Fibroblast of skin of back (primary cell): ENCODE data around the gene ABR.
"Not testable (repeated sequence)": the region's sequence is repeated elsewhere in the genome, so short reads cannot be mapped to it uniquely, and the experiment has no call there.

Experiments used
- DNase-seq: peaks from one replicate; pipeline ENCODE4 v3.0.0-alpha.2; 2013

The ABR gene

DNA sequence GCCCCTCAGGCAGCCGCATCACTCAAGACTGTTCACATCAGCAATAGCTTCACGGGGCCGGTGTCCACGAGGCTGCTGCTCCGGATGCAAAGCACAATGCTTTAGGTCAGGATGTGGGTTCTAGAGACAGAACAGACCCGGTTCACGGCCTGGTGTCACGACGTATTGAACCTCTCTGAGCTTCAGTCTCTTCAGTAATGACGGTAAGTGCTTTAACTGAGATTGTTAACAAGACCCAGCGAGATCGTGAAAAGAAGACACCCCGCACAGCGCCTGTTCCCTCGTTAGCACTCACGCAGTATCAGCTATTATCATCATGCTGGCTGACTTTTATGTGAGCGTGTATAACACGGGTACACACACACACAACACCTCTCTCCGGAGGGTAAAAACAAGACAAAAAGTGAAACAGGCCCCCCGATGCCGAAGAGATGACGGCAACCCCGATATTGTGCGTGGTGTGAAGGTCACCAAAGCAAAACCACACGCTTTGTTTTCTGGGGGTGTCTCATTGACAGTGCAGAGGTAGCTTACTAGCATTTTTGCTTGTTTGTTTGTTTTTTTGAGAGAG, 21.4 kb upstream of the ABR start:
- DNase-seq = no peak

DNA sequence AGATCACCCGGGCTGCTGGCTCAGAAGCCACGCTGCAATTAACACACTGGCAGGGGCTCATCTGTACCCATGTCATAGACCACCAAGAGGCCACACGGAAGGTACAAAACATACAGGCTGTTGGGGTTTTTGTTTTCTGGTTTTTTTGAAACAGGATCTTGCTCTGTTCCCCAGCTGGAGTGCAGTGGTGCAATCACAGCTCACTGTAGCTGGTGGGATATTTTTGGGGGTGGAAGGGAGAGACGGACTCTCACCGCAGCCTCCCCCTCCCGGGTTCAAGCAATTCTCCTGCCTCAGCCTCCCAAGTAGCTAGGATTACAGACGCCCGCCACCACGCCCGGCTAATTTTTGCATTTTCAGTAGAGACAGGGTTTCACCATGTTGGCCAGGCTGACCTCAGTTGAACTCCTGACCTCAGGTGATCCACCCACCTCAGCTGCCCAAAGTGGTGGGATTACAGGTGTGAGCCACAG, 19.5 kb upstream of the ABR start:
- not testable (repeated sequence) for DNase-seq

DNA sequence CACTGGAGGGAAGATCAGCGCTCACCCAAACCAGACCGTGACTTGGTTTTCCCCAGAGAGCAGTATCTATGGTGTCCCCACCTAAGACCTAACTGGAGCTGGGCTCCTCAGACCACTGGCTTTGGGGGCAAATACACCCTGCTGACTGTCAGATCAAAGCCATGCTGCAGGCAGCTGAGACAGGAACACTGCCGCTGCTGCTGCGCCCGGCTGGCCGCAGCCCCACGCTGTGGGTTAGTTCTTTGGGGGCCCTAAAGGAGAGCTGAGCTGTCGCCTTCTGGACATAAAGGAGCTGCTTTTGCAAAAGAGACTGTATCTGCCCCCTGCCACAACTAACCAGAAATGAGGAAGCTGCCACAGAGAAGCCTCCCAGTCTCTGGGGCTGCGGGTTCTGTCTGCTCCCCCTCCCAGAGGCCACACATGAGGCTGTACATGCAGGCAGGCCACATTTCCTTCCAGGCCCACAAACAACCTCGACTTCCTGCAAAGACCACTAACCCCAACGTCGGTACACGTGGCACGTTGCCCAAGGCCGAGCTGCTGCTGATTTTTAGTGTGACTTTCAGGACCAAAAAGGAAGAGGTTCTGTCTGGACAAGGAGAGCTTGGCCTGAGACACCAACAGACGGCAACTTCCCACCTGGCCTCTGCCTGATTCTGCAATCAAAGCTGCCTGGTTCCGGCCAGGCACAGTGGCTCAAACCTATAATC, 18.2 kb upstream of the ABR start:
- peak; percentile 47 for DNase-seq

DNA sequence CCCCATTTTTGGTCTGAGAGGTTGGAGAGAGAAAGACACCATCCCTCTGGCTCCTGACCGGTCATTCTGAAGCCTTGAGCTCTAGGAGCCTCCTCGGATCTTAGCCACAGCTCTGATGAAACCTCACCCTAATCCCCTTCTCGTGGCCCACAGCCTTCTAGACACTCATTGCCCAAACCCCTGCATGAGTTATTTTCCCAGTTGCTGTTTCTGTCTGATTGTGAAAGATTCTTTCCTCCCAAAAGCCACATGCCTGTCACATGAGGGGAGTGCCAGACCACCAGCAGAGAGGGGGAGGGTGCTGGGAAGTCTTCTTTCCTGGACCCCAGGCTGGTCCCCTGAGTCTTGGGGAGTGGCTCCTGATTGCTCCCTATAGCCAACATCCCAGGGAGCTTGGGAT, 17.6 kb upstream of the ABR start:
- peak; percentile 63 for DNase-seq

DNA sequence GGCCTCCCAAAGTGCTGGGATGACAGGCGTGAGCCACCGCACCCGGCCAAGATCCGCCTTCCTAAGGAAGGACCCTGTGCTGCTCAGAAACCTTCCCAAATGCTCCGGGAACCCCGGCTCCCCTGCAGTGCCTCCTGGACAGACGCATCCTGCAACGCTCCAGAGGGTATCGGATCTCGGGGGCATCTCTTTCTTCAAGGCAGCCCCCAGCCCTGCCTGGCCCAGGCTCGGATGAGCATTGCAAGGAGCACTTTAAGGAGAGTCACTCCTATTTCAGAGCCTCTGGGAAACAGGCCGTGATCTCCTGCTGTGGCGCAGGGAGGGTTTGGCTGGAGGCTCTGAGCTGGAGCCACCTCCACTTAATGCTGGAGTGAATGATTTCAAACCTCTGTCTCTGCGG, 17.2 kb upstream of the ABR start:
- no peak for DNase-seq

DNA sequence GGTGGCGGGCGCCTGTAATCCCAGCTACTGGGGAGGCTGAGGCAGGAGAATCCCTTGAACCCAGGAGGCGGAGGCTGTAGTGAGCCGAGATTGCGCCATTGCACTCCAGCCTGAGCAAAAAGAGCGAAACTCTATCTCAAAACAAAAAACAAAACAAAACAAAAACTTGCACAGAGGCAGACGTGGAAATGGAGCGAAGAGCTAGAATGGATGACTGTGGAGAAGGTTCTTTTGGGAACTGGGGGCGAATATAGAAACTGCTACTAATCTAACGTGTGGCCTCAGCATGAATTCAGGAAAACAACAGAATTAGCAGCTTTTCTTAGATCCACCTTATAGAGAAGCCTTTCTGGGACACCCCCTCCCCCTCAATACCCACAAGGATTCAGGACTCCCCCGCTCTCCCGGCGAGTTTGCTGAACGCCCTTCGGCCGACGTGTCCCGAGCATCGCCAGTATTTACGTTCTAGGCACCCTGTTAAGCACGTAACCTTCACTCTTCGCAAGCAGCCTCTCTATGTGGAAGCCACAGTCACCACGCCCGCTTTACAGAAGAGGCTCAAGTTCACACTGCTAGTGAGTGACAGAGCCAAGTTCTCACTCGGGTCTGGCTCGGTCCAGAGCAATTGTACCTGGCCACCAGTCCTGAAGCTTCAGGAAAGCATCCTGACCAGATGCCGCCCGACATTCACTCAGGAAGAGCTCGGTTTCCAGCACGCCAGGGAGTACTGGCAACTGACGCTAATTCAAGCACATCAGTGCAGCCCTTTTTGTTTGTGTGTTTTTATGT, 13.3 kb upstream of the ABR start:
- no peak for DNase-seq

DNA sequence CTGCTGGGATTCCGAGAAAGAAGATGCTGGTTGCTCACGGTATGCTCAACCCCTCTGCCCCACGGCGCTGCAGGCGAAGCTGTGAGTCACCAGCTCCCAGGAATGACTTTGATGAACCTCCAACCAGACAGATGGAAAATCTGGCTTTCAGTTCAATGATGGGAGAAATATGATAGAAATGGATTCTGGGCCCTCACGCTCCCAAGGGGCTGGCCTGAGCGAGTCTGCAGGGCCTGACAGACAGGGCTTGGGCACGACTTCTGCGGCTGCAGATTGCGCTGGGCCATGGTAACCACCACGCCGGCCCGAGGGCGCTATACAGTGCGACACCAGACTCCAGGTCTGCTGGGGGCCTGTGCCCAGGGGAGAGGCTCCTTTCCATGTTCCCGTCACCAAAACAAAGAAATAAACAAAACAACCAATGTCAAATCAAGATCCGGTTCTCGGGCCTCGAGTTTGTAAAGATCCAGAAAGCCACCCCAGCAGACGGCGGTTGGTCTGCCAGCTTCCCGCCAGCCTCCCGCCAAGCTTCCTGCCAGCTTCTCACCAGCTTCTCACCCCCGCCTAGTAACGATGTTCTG, 11.1 kb upstream of the ABR start:
- peak; percentile 70 for DNase-seq

DNA sequence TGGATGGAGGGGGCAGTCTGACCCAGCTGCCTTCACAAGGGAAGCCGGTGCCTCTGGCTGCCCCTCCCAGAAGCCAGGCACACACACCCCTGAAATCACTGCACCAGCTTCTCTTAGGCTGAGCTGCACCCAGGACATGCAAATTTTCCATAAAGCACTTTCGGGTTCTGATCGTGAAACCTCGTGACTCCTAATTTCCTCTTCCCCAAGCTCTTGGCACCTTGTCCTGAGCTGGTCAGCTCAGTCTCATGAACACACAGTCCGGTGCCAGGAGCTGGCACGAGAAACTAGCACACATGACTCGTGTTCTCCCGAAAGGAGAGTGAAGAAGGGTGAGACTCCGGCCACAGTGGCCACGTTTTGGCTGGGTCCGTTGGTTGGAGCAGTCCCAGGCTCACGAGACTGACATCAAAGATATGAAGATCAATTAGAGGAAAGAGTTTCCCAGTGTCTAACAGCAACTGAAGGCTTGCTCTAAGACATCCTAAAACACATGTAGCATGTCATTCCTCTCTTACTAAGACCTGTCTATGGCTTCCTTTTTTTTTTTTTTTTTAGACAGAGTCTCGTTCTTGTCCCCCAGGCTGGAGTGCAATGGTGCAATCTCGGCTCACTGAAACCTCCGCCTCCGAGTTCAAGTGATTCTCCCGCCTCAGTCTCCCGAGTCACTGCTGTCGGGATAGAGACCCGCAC, 9.2 kb upstream of the ABR start:
- DNase-seq = no peak

DNA sequence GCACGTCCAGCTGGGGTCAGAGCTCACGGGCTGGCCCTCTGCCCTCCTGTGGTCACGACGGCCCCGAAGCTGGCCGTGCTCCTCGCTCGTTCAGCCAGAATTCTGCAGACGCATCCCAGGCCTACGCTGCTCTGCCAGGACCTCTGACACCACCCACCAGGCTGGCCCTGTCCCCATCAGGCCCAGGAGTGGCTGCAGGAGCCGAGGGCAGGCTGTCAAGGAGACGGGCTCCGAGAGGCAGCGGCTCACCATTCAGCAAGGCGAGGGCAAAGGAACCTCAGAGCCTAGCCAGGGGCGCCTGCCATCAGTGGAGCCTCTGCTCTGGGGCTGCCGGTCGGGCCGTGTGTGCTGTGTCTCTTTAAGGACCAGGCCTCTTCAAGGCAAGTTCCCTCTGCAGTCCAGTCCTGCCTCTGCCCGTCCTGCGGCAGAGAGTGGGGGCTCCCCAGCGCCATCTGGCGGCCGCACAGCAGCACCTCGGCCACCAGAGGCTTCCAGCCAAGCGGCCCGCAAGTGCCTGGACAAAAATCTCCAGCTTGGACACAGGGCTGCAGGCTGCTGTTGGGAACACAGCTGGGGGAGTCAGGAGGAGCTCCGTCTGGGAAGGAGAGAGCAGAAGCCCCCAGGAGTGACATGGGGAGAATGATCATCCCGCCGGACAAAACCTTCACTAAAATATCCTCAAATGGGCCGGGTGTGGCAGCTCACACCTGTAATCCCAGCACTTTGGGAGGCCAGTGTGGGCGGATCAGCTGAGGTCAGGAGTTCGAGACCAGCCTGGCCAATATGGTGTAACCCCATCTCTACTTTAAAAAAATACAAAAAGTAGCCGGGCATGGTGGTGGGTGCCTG, 7.4 kb upstream of the ABR start:
- peak; percentile 82 for DNase-seq

DNA sequence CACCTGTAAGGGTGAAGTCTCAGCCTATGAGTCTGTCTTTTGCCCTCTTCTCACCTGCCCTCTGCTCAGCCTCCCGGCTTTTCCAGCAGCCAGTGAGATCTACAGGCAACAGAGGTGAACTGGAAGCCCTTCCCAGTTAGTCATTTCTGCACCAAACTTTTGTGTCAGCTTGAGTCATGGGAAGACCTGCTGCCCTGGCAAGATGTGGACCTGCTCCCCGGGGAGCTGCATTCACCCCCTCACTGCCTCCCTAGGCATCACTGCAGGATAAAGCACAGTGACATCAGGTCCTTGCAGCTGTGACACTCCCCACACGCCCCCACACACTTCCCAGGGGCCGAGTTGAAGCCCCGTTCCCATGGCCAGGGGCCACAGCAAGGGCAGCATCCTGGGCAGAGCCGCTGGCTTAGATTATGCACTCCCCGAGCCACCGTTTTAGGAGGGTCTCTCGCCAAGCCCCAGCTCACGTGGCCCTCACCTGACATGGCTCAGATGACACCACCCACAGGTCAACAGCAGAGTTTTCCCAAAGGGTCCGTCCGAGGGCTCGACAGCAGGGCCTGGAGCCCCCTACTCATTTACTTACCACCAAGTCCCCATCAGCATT, 6.5 kb upstream of the ABR start:
- peak; percentile 65 for DNase-seq

DNA sequence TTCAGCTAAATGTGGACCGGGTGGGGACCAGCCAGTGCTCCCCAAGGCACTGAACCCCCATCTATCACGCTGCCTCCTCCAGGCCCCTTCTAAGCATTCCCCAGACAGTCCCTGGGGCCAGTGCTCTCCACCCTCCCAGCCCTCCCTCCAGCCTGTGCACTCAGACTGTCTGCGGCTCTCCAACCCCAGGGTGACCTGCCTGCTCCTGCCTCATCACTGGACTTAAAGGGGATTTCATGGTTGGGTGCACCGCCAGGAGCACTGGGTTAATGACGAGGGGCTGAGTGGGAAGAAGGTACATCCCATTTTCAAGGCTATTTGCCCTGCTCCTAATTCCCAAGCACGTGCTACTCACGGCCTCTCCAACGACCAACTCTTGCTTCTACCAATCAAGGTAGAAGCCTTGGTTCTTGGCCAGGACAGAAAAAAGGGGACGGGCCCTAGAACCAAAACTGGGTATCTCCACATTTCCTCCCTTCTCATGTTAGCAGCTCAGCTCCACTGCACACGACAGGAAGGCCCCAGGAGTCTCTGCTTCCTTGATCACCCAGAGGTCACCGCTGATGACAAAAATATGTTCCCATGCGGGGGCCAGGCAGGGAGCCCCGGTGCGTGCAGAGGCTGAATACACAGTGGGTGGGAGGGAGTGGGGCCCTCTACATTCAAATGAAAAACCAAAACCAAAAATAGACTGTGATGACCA, 3.5 kb upstream of the ABR start:
- DNase-seq = no peak

DNA sequence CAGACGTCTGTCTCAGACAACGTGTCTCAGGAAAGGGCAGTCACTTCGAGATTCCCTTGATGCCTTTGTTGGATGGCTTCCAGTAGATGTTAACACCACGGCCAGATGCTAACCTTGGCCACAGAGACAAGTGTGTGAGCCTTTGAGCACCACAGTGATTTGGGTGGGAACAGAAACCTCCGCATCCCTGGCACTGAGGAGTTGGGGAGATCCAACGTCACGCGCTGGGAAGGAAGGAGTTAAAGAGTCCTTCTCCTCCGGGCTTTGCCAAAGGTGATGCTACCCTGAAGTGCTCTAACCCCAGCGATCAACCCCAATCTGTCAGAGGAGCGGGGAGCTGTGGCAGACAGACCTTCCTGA, 3.0 kb upstream of the ABR start:
- no peak for DNase-seq

DNA sequence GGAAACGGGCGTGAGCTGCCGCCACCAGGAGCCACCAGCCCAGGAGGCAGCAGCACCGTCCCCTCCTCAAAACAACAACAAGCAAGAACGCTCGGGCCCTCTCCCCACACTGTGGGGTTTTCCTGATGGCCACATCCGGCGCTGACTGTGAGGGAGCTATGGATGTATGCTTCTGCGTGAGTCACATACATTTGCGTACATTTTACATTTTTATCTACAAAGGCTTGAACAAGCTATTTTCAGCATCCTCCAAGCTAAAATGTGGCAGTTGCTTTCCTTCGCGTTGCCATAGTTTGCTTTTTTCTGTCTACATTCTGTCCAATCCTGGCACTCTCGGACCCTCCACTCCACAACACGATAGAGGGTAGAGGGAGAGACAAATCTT, 2.0 kb upstream of the ABR start:
- peak; percentile 81 for DNase-seq

DNA sequence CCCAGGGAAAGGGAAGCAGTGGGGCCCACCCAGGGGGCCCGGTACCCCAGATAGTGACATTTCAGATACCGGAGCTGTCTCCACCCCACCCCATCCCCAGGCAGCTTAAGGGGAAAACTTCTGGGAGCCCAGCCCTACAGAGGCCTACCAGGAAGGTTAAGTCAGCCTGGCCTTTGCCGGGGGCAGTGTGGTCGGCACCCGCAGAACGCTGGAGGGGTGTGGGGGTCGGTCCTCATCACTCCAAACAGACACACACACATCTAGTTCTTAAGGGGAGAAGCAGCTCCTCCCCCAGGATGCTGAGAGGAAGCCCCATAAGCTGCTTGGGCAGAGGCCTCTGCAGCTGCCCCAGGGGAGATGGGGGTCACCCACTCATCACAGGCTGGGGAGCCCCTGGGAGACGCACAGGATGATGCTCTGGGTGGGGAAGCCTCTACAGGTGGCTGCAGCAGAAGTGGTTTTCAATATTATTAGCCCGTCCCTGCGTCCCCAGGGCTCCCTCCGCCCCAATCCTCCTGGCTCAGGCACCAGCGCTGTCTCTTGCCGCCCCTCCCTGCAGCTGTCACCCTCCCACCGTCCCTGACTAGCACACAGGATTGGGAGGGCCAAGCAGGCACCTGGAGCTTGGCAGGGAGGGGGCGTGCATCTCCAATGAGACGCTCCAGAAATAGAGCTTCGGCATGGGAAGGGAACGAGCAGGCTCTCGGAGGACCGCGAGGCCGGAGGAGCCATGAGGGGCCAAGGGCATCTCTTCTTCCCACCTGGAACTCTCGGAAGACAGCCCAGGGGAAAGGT, 1.4 kb upstream of the ABR start:
- no peak for DNase-seq

DNA sequence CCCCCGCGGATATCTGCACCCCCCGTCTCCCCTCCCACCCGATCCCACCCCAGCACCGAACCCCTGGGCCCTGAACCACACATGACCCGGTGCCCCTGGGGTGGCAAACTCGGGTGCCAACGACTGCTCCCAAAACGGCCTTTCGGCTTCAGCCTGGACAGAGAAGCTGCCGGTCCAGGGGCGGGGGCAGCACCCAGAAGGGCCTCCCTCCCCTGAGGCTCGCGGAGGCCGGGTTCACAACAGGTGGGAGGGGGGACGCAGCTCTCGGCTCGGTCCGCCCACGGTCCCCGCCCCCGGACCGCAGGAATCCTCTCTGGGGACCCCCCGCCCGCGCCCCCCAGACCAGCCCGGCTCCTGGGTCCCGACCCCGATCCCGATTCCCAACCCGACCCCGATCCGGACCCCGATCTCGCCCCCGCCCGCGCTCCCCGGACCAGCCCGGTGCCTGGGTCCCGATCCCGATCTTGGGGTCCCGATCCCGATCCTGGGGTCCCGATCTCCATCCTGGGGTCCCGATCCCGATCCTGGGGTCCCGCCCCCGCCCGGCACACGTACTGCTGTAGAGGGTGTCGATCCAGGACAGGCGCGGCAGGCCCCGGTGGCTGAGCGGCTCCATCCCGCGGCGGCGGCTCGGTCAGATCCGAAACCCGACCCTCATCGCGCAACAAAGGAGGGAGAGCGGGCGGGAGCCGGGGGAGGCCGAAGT, 516 bp downstream of the ABR start:
- peak; percentile 52 for DNase-seq

DNA sequence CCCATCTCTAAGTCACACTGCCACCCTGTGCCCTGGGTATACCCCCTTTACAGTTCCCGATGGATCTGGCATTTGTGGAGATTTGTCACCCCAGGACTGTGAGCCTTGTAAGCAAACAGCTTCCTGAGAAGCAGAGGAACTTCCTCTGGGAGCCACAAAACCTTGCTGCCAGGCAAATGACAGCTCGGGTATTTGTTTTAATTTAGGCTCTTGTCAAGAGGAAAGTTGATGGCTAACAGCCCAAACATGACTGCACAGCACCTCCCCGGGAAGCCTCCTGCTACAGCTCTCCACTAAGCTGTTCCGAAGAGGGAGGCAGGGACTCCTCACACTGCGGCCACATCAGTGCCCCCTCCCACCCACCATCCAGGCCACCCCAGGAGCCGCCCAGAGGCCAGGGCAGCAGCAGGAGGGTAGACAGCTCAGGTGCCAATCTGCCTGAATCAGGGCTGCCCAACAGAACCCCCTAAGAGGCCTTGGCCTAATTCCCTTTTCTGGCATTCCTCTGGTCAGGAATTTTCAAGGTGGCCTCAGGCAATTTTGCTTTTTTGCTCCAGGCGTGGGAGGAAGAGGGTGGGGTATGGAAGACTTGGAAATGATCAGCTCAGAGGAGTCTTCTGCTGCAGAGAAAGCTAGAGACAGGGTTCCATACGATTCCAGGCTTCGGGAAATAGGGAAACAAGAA, 2.6 kb downstream of the ABR start:
- peak; percentile 63 for DNase-seq

DNA sequence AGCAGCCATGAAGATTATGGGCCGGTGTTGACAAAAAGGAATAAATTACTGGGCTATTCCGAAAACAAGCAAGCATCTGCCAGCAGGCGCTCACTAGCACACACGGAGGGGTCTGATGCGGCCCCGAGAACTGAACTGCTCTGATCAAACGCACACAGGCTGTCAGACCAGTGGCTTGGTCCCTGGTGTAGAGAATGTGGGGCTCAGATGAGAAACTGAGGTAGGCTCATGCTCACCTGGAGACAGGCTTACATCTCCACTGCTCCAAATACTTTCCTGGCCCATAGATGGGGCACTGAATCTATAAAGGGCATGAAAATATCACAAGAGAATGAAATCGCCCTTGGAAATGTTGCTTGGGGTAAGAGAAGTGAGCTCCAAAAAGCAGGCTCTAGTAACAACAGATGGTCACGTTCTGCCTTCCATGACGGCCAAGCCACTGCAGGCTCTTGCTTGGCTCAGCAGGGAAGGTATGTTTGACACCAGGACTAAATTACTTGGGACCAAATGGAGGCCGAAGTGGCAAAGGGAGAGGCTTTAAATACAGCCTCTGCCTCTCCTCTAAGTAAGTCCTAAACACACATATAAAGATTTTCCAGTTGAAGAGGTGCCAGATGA, 5.4 kb downstream of the ABR start:
- DNase-seq = no peak
